Kidney (tissue), 22 donors: ENCODE results near the gene KRTAP13-4. TPM values are rescaled to one million over a fixed set of nuclear protein-coding genes. Genes with fewer than 3 reads are reported as not detected.

ENCODE experiments used
- DNase-seq, 5 donors: peaks; one replicate each; pipeline ENCODE4 v3.0.0-alpha.2; 2013 to 2020
- FAIRE-seq: peaks from 2 replicates; lab custom pipeline; 2012; peaks lifted over from hg19 to GRCh38; lab: Jason Lieb, UNC
- H3K27ac ChIP-seq, 2 donors: one replicate each; pipeline ENCODE4 v1.7.0; 2013; ENCODE audit warnings: low read depth in 2 of 2, low read length in 2 of 2, inconsistent platforms in 1 of 2
- H3K27me3 ChIP-seq: one replicate; pipeline ENCODE4 v1.7.1; 2013; ENCODE audit warnings: low read length, inconsistent platforms; ENCODE audit not compliant: control insufficient read depth, insufficient read depth
- H3K36me3 ChIP-seq, 3 donors: one replicate each; pipeline versions ENCODE4 v1.7.0 to v1.7.1; 2013; ENCODE audit warnings: low read length in 3 of 3, control low read depth in 1 of 3, inconsistent platforms in 1 of 3; ENCODE audit not compliant: insufficient read depth in 3 of 3, control insufficient read depth in 2 of 3
- H3K4me1 ChIP-seq, 3 donors: one replicate each; pipeline versions ENCODE4 v1.7.0 to v1.7.1; 2013; ENCODE audit warnings: low read length in 3 of 3, inconsistent platforms in 1 of 3, low read depth in 1 of 3; ENCODE audit not compliant: control insufficient read depth in 2 of 3, insufficient read depth in 2 of 3
- H3K4me3 ChIP-seq, 3 donors: one replicate each; pipeline versions ENCODE4 v1.7.0 to v1.8.1; 2013; ENCODE audit warnings: low read length in 3 of 3, control low read depth in 1 of 3, inconsistent platforms in 1 of 3
- H3K9ac ChIP-seq, 3 donors: one replicate each; pipeline versions ENCODE4 v1.7.0 to v1.7.1; 2013; ENCODE audit warnings: low read length in 3 of 3, control low read depth in 1 of 3, inconsistent platforms in 1 of 3
- H3K9me3 ChIP-seq, 3 donors: one replicate each; pipeline versions ENCODE4 v1.7.0 to v1.7.1; 2013; ENCODE audit warnings: low read length in 3 of 3, control low read depth in 1 of 3, inconsistent platforms in 1 of 3; ENCODE audit not compliant: control insufficient read depth in 2 of 3, insufficient read depth in 1 of 3
- intact Hi-C: fragments of 100-400 bp; cut with DNase I; formaldehyde crosslinking; loops from one replicate; pipeline ENCODE4 v1.11.1; 2022
- long read RNA-seq, 10 donors: library from polyadenylated mRNA in 1 of 10; unstranded in 1 of 10; transcript quantifications; one replicate each; pipeline ENCODE4 v2.0.0 and lab custom pipeline, GENCODE V29; 2021 to 2026
- polyA plus RNA-seq: library from polyadenylated mRNA; stranded (reverse); fragments of 350-450 nt; fragmentation: Illumina TruSeq; extraction: RNeasy Lipid Tissue Mini Kit (QIAGEN cat#74804); gene quantifications from one replicate; pipeline ENCODE4 v1.2.3, GENCODE V29; 2014; ENCODE audit warnings: low read depth, low replicate concordance; ENCODE audit not compliant: insufficient read depth
- total RNA-seq: library from RNA; stranded (reverse); fragmentation: NEBNext Ultra II Directional; extraction: Animal tissue kit (Norgen Biotek cat#: 25700); gene quantifications from one replicate; pipeline ENCODE4 v1.2.1, GENCODE V29; 2021
- TF ChIP-seq, protein P1 (sequence below): IDR thresholded peaks from 3 replicates; pipeline ENCODE4 v1.5.1; 2012; ENCODE audit warnings: mild to moderate bottlenecking, moderate library complexity, borderline replicate concordance; ENCODE audit not compliant: insufficient read depth; ENCODE audit errors: extremely low read depth
- donor health status: control.
- donor health status: control.
- donor health status: control.
- donor health status: control.
- donor health status: control.
- donor health status: DM: yes; HTN: yes; CAD: no.
- donor health status: Normal renal cell carcinoma (clear cell type).

The KRTAP13-4 gene, protein sequence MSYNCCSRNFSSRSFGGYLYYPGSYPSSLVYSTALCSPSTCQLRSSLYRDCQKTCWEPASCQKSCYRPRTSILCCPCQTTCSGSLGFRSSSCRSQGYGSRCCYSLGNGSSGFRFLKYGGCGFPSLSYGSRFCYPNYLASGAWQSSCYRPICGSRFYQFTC
- not detected for total RNA-seq
- polyA plus RNA-seq, result not detected
- long read RNA-seq, donor 1, result 0 reads
- long read RNA-seq, donor 2, result 0 reads
- long read RNA-seq, donor 3, result 0 reads
- long read RNA-seq, donor 4, result 0 reads
- long read RNA-seq, donor 5, result 0 reads
- long read RNA-seq, donor 6, result 0 reads
- long read RNA-seq, donor 7, result 0 reads
- long read RNA-seq, donor 8, result 0 reads
- long read RNA-seq, donor 9, partial matches to known transcripts, result 0 of 1 reads
- long read RNA-seq, donor 9, other reads (novel, unspliced or antisense), result 0 of 1 reads
- long read RNA-seq, donor 10, result 0 reads

DNA sequence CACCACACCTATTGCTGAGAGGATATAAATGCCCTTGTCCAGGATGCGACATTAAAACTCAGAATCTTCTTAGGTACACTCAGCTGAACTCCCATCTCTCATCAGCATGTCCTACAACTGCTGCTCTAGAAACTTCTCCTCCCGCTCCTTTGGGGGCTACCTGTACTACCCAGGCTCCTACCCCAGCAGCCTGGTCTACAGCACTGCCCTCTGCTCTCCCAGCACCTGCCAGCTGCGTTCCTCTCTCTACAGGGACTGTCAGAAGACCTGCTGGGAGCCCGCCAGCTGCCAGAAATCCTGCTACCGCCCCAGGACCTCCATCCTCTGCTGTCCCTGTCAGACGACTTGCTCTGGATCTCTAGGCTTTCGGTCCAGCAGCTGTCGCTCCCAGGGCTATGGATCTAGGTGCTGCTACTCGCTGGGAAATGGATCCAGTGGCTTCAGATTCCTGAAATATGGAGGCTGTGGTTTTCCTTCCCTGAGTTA lies at the start of gene KRTAP13-4:
KRTAP13-4 (plus strand) TSS at position 51 of the 486 bp plus-strand sequence; CDS start at position 107, 56 bp downstream.
- no peaks in the 10 kb centered on the region for H3K36me3 ChIP-seq
- DNase-seq, result peak in 1 of 5 donors; percentile 43
- H3K4me3 ChIP-seq, result no peak within 1 kb of the TSS
- H3K9me3 ChIP-seq, result no peaks in the 10 kb centered on the region
- H3K27me3 ChIP-seq, result no peaks in the 10 kb centered on the region
- intact Hi-C loops, result no loop called here
- no peak within 1 kb of the TSS for H3K27ac ChIP-seq
- no peak for FAIRE-seq
- H3K4me1 ChIP-seq, result no peaks in the 10 kb centered on the region
- TF ChIP-seq, protein P1, sequence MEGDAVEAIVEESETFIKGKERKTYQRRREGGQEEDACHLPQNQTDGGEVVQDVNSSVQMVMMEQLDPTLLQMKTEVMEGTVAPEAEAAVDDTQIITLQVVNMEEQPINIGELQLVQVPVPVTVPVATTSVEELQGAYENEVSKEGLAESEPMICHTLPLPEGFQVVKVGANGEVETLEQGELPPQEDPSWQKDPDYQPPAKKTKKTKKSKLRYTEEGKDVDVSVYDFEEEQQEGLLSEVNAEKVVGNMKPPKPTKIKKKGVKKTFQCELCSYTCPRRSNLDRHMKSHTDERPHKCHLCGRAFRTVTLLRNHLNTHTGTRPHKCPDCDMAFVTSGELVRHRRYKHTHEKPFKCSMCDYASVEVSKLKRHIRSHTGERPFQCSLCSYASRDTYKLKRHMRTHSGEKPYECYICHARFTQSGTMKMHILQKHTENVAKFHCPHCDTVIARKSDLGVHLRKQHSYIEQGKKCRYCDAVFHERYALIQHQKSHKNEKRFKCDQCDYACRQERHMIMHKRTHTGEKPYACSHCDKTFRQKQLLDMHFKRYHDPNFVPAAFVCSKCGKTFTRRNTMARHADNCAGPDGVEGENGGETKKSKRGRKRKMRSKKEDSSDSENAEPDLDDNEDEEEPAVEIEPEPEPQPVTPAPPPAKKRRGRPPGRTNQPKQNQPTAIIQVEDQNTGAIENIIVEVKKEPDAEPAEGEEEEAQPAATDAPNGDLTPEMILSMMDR, result no peak
- H3K9ac ChIP-seq, result no peak within 1 kb of the TSS

DNA sequence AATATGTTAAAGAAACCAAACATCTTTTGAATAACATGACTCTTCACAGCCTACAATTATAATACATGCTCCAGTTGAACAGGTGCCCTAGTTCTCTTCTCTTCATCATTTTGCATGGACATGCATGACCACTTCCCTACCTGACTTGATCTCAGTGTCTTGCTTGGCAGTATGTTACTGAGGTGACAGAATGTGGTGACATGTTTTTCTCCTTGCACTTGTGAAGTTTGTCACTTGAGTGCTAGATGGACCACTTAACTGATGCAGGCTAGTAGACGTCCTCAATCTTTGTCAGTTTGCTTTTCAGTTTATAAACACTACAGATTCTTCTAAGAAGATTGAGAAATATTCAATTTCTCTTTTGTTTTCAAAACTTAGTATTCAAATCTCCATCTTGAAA lies 47.8 kb upstream of the KRTAP13-4 start:
- DNase-seq (no peak), FAIRE-seq (no peak)
- H3K9me3 ChIP-seq, result no peaks in the 10 kb centered on the region
- TF ChIP-seq, protein P1, result no peak
- no peaks in the 10 kb centered on the region for H3K36me3 ChIP-seq
- H3K4me1 ChIP-seq, result no peaks in the 10 kb centered on the region
- H3K4me3 ChIP-seq, result no peak overlapping the region
- H3K9ac ChIP-seq, result no peak overlapping the region
- H3K27ac ChIP-seq, result no peak overlapping the region
- no peaks in the 10 kb centered on the region for H3K27me3 ChIP-seq
- intact Hi-C loops, result no loop called here

DNA sequence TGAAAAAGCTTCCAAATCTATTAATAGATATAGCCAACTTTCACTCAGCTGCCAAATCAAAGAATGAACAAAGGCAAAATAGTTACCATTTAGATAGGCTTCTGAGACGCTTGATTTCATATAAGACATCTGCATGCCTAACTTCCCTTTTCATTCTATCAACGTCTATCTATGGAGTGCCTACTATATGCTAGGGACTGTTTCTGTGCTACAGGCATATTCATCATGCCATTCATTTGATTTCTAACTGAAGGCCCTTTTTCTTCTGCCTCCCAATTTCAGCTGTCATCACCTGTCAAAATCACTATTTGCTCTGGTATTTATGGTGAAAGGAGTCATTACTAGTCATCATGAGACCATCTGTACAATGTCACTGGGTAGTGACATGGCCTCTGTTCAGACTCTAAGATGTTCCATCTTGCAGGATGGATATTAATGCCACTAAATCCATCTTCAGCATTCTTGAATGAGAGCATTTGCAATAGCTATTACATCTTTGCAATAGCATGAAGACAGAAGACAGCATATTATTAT lies 38.5 kb upstream of the KRTAP13-4 start:
- no peaks in the 10 kb centered on the region for H3K4me1 ChIP-seq
- no peak overlapping the region for H3K4me3 ChIP-seq
- no peak overlapping the region for H3K9ac ChIP-seq
- TF ChIP-seq, protein P1, result no peak
- H3K36me3 ChIP-seq, result no peaks in the 10 kb centered on the region
- intact Hi-C loops, result no loop called here
- no peak overlapping the region for H3K27ac ChIP-seq
- peaks cover 0 to 4% (median 0%) of the 10 kb centered on the region in 3 donors for H3K9me3 ChIP-seq
- no peaks in the 10 kb centered on the region for H3K27me3 ChIP-seq
- FAIRE-seq, result no peak
- DNase-seq, result no peak
